Keratinocyte (primary cell): Measurements from ENCODE around the gene GRM5.

Experiments
- CTCF ChIP-seq, 3 experiments: IDR thresholded peaks in 1 of 3; conservative IDR thresholded peaks in 1 of 3; optimal IDR thresholded peaks in 1 of 3; 2 replicates in 2 of 3; 3 replicates in 1 of 3; pipeline versions ENCODE3 to v1.5.1; 2011; ENCODE audit warnings: low read length in 3 of 3, mild to moderate bottlenecking in 3 of 3, moderate library complexity in 2 of 3, control low read depth in 1 of 3, inconsistent platforms in 1 of 3; ENCODE audit not compliant: insufficient read depth in 2 of 3; ENCODE audit errors: extremely low read depth in 1 of 3
- EZH2 ChIP-seq: IDR thresholded peaks from one replicate; pipeline ENCODE4 v1.6.1; 2012; ENCODE audit warnings: inconsistent platforms, mild to moderate bottlenecking, low read length, moderate library complexity

- TF ChIP-seq CTCF (optimal IDR thresholded peaks at IDR 0.05 in 1 of 3, IDR thresholded peaks at IDR 0.05 in 1 of 3, conservative IDR thresholded peaks at IDR 0.05 in 1 of 3; ENCODE audit: extremely low read depth in 1 of 3, insufficient read depth in 2 of 3, low read length in 3 of 3), result no peak
- TF ChIP-seq EZH2, result no peak
Observed at GRCh38 chr11:88683024-88683423, 382.8 kb downstream of the GRM5 start.
